Fibroblast of lung (primary cell): ENCODE data around the gene UFSP1. TPM values are rescaled to one million over a fixed set of nuclear protein-coding genes. Genes with fewer than 3 reads are reported as not detected.
A peak's percentile ranks its signal among the peaks of the same experiment; 100 is the strongest.

Experiments
- DNase-seq, 2 donors: peaks; one replicate each; pipeline versions ENCODE4 v3.0.0 to v3.0.0-alpha.2; 2010; ENCODE audit warnings: low read depth in 2 of 2
- H2AFZ ChIP-seq: 2 replicates; pipeline ENCODE4 v1.5.1; 2012; ENCODE audit warnings: low read length, control low read depth, inconsistent platforms
- H3K27ac ChIP-seq: 2 replicates; pipeline ENCODE4 v1.5.1; 2011; ENCODE audit warnings: low read length, control low read depth; ENCODE audit not compliant: insufficient read depth
- H3K27me3 ChIP-seq: 2 replicates; pipeline ENCODE4 v1.5.1; 2011; ENCODE audit warnings: mild to moderate bottlenecking, low read length; ENCODE audit not compliant: control insufficient read depth, insufficient read depth
- H3K36me3 ChIP-seq: 2 replicates; pipeline ENCODE4 v1.5.1; 2011; ENCODE audit warnings: low read length; ENCODE audit not compliant: control insufficient read depth, insufficient read depth
- H3K4me1 ChIP-seq: 2 replicates; pipeline ENCODE4 v1.5.1; 2011; ENCODE audit warnings: low read length; ENCODE audit not compliant: control insufficient read depth, insufficient read depth; ENCODE audit errors: extremely low read depth
- H3K4me2 ChIP-seq: 2 replicates; pipeline ENCODE4 v1.5.1; 2011; ENCODE audit warnings: low read length, control low read depth; ENCODE audit not compliant: insufficient read depth; ENCODE audit errors: extremely low read depth
- H3K4me3 ChIP-seq, 4 experiments: fragments of 200-600 bp in 1 of 4; sonication (generic) in 1 of 4; replicated peaks in 1 of 4; 2 replicates each; pipeline ENCODE4 v1.5.1; 2011 to 2016; ENCODE audit warnings: low read length in 4 of 4, low read depth in 3 of 4, mild to moderate bottlenecking in 3 of 4, control low read depth in 2 of 4, inconsistent platforms in 1 of 4, mixed read lengths in 1 of 4; ENCODE audit not compliant: insufficient read depth in 1 of 4; ENCODE audit errors: control extremely low read depth in 1 of 4
- H3K79me2 ChIP-seq: 2 replicates; pipeline ENCODE4 v1.5.1; 2012; ENCODE audit warnings: mild to moderate bottlenecking, low read length, inconsistent platforms; ENCODE audit not compliant: control insufficient read depth, insufficient read depth
- H3K9ac ChIP-seq: 2 replicates; pipeline ENCODE4 v1.5.1; 2011; ENCODE audit warnings: mild to moderate bottlenecking, low read length, control low read depth; ENCODE audit not compliant: insufficient read depth
- H3K9me3 ChIP-seq: 2 replicates; pipeline ENCODE4 v1.5.1; 2012; ENCODE audit warnings: low read depth, low read length; ENCODE audit not compliant: control insufficient read depth, insufficient read depth
- H4K20me1 ChIP-seq: 2 replicates; pipeline ENCODE4 v1.5.1; 2011; ENCODE audit warnings: low read length; ENCODE audit not compliant: control insufficient read depth, insufficient read depth; ENCODE audit errors: extremely low read depth
- EZH2 ChIP-seq: IDR thresholded peaks from 2 replicates; pipeline ENCODE4 v1.5.1; 2012; ENCODE audit warnings: low read length, control low read depth, mild to moderate bottlenecking; ENCODE audit errors: missing control alignments
- polyA plus RNA-seq, 2 donors: library from polyadenylated mRNA; depleted of rRNA in 1 of 2; stranded (reverse) in 1 of 2; unstranded in 1 of 2; fragments of >200 nt; gene quantifications; 2 replicates each; pipeline ENCODE4 v1.2.1, GENCODE V29; 2011 to 2012; ENCODE audit warnings: missing spikeins in 1 of 2
- total RNA-seq: library from RNA; depleted of rRNA; stranded (reverse); fragments of >200 nt; gene quantifications from 2 replicates; pipeline ENCODE4 v1.2.1, GENCODE V29; 2014
- TF ChIP-seq, protein P1 (sequence below), 2 donors: IDR thresholded peaks in 1 of 2; conservative IDR thresholded peaks in 1 of 2; 1 replicate in 1 of 2; 2 replicates in 1 of 2; pipeline ENCODE4 v1.5.1; 2011 to 2012; ENCODE audit warnings: low read length in 2 of 2, control low read depth in 1 of 2, inconsistent platforms in 1 of 2, low read depth in 1 of 2, mild to moderate bottlenecking in 1 of 2

The UFSP1 gene
- total and polyA plus RNA-seq, 2 donors (not counting 1 experiment from before 2014, with no cell fraction given) = 1.1 to 4.0 TPM

DNA sequence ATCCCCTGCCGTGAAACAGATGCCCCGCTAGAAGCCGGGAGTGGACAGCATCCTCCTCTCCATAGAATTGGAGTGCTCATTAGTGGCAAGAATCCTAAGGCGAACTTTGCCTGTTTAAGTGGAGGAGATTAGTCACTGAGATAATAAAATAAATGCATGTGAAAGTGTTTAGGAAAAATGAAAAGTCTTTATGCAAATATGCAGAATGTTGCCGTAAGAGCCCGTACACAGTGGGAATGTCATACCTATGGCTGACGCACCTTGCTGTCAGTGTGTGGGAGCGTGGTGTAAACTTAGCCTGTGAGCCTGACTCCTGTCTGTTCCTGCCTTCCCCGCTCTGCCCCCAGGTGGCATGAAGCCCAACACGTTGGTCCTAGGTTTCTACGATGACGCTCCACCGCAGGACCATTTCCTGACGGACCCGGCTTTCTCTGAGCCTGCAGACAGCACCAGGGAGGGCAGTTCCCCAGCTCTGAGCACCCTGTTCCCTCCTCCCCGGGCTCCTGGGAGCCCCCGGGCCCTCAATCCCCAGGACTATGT, 24.1 kb downstream of the UFSP1 start:
- Histone ChIP-seq H4K20me1 (no peaks in the 10 kb centered on the region), H3K36me3 (peaks cover 13% of the 10 kb centered on the region), H3K79me2 (peaks cover 28% of the 10 kb centered on the region), H3K9ac (no peak overlapping the region), H3K4me2 (no peak overlapping the region), H3K27me3 (no peaks in the 10 kb centered on the region), H2AFZ (no peak overlapping the region), H3K27ac (no peak overlapping the region), H3K4me1 (peaks cover 6% of the 10 kb centered on the region), H3K4me3 (no peak overlapping the region), H3K9me3 (no peaks in the 10 kb centered on the region)
- no peak for TF ChIP-seq EZH2
- TF ChIP-seq, protein P1, sequence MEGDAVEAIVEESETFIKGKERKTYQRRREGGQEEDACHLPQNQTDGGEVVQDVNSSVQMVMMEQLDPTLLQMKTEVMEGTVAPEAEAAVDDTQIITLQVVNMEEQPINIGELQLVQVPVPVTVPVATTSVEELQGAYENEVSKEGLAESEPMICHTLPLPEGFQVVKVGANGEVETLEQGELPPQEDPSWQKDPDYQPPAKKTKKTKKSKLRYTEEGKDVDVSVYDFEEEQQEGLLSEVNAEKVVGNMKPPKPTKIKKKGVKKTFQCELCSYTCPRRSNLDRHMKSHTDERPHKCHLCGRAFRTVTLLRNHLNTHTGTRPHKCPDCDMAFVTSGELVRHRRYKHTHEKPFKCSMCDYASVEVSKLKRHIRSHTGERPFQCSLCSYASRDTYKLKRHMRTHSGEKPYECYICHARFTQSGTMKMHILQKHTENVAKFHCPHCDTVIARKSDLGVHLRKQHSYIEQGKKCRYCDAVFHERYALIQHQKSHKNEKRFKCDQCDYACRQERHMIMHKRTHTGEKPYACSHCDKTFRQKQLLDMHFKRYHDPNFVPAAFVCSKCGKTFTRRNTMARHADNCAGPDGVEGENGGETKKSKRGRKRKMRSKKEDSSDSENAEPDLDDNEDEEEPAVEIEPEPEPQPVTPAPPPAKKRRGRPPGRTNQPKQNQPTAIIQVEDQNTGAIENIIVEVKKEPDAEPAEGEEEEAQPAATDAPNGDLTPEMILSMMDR (conservative IDR thresholded peaks at IDR 0.05 in 1 of 2, IDR thresholded peaks at IDR 0.05 in 1 of 2; ENCODE audit: low read depth in 1 of 2, low read length in 2 of 2) = no peak
- DNase-seq = peak in 1 of 2 donors; percentile 82

DNA sequence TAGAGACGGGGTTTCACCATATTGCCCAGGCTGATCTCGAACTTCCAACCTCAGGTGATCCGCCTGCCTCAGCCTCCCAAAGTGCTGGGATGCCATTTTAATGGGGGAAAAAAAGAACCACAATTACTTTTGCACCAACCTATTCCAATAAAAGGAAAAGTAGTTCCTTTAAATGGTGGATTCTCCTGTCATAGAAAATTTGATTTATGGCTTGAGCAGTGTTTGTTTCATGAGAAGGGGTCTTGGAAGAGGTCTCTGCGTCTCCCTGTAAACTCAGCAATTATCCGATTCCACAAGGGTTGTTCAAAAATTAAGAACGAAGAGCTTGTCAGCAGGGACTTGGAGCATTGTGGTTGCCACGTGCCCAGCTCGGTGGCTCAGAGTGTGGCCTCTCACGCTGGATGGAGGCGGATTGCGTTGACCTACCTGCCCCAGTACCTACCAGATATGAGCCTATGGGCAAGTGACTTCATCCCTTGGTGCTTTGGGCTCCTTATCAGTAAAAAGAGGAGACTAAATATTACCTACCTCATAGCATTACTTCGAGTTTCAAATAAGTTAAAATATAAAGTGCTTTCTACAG, 25.2 kb downstream of the UFSP1 start:
- no peaks in the 10 kb centered on the region for H3K9me3 ChIP-seq
- peaks cover 6% of the 10 kb centered on the region for H3K4me1 ChIP-seq
- H3K79me2 ChIP-seq = peaks cover 21% of the 10 kb centered on the region
- no peak overlapping the region for H3K4me3 ChIP-seq
- H3K27ac ChIP-seq = no peak overlapping the region
- H2AFZ ChIP-seq = no peak overlapping the region
- DNase-seq = no peak
- peaks cover 10% of the 10 kb centered on the region for H3K36me3 ChIP-seq
- TF ChIP-seq, protein P1 (conservative IDR thresholded peaks at IDR 0.05 in 1 of 2, IDR thresholded peaks at IDR 0.05 in 1 of 2; ENCODE audit: low read depth in 1 of 2, low read length in 2 of 2) = no peak
- TF ChIP-seq EZH2 = no peak
- no peaks in the 10 kb centered on the region for H3K27me3 ChIP-seq
- no peak overlapping the region for H3K9ac ChIP-seq
- H4K20me1 ChIP-seq = no peaks in the 10 kb centered on the region
- no peak overlapping the region for H3K4me2 ChIP-seq

DNA sequence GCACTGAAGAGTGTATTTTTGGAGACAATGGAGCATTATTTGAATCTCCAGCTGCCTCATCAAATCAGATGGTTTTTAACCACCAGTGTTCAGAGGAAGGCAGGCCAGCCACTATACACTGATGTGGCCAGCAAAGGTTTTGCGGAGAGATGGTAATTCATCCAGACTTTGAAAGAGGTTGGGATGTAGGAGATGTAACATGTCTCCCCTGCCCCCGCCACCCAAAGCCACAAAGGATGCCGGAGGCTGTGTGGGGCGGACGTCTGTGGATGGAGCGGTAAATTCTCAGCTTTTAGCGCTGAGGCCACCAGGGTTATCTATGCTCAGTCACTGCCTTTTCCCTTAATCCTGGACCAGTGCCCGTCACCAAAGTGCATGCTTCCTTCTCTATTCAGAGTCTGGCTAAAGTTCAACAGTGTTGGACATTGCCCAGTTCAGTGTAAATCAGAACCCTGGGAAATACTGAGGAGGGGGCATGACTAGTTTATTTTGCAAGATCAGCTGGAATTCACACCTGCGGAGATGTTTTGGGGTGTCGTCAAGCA, 26.0 kb downstream of the UFSP1 start:
- Histone ChIP-seq H3K27me3 (no peaks in the 10 kb centered on the region), H3K79me2 (peaks cover 13% of the 10 kb centered on the region), H4K20me1 (no peaks in the 10 kb centered on the region), H3K9me3 (no peaks in the 10 kb centered on the region), H3K27ac (no peak overlapping the region), H3K36me3 (peaks cover 10% of the 10 kb centered on the region), H3K4me3 (no peak overlapping the region), H3K4me1 (peaks cover 6% of the 10 kb centered on the region), H3K4me2 (no peak overlapping the region), H3K9ac (no peak overlapping the region), H2AFZ (no peak overlapping the region)
- peak in 1 of 2 donors; percentile 74 for DNase-seq
- no peak for TF ChIP-seq EZH2
- TF ChIP-seq, protein P1 (conservative IDR thresholded peaks at IDR 0.05 in 1 of 2, IDR thresholded peaks at IDR 0.05 in 1 of 2; ENCODE audit: low read depth in 1 of 2, low read length in 2 of 2) = no peak
